IMR-90 (cell line): ENCODE data around the gene FNDC5. TPM values are rescaled to one million over a fixed set of nuclear protein-coding genes. Genes with fewer than 3 reads are reported as not detected.

Experiments used
- ATAC-seq: fragments of 200-7000 bp; cut with Tn5 transposase; 2 replicates; pipeline ENCODE4 v1.9.1; 2020; ENCODE audit warnings: low read depth, mild to moderate bottlenecking, moderate library complexity
- BruUV-seq: library from RNA; stranded (reverse); fragments of 400-500 nt; replicated peaks from 2 replicates; lab custom pipeline; 2021; lab: Mats Ljungman, UMichigan
- CTCF ChIA-PET: fragments of 300-600 bp; formaldehyde crosslinking; extraction: SDS; loops from one replicate; lab custom pipeline; 2021; ENCODE audit warnings: antibody characterized with exemption; lab: Yijun Ruan, JAX
- POLR2A ChIA-PET: fragments of 300-600 bp; sonication (Branson Sonifier 250); formaldehyde crosslinking; loops from one replicate; lab custom pipeline; 2022; ENCODE audit warnings: antibody characterized with exemption; ENCODE audit not compliant: unreplicated experiment; lab: Charles Lee
- DNase-seq: peaks from one replicate; pipeline ENCODE4 v3.0.0; 2013
- H2AFZ ChIP-seq: replicated peaks from 2 replicates; pipeline ENCODE3; 2013; ENCODE audit warnings: low read length, mild to moderate bottlenecking; ENCODE audit not compliant: poor library complexity
- H2AK5ac ChIP-seq: 2 replicates; pipeline ENCODE4 v1.6.1; 2013; ENCODE audit warnings: low read depth, low read length, inconsistent platforms
- H2AK9ac ChIP-seq: replicated peaks from 2 replicates; pipeline ENCODE3; 2013; ENCODE audit warnings: mild to moderate bottlenecking, low read depth, low read length, moderate library complexity; ENCODE audit not compliant: poor library complexity
- H2BK120ac ChIP-seq: 2 replicates; pipeline ENCODE4 v1.6.1; 2013; ENCODE audit warnings: low read depth, low read length, inconsistent platforms
- H2BK15ac ChIP-seq: 3 replicates; pipeline ENCODE4 v1.6.1; 2013; ENCODE audit warnings: low read depth, low read length, inconsistent platforms
- H2BK20ac ChIP-seq: 2 replicates; pipeline ENCODE4 v1.6.1; 2013; ENCODE audit warnings: low read depth, mild to moderate bottlenecking, inconsistent platforms, low read length, moderate library complexity
- H2BK5ac ChIP-seq: 2 replicates; pipeline ENCODE4 v1.6.1; 2013; ENCODE audit warnings: mild to moderate bottlenecking, low read depth, low read length, inconsistent platforms; ENCODE audit not compliant: poor library complexity, severe bottlenecking
- H3K14ac ChIP-seq: replicated peaks from 2 replicates; pipeline ENCODE4 v1.6.1; 2013; ENCODE audit warnings: low read depth, low read length, inconsistent platforms
- H3K18ac ChIP-seq: 2 replicates; pipeline ENCODE4 v1.6.1; 2013; ENCODE audit warnings: low read depth, low read length, control low read depth
- H3K23ac ChIP-seq: 2 replicates; pipeline ENCODE4 v1.6.1; 2013; ENCODE audit warnings: low read depth, low read length, inconsistent platforms
- H3K27ac ChIP-seq: 2 replicates; pipeline ENCODE4 v1.5.1; 2013; ENCODE audit warnings: mild to moderate bottlenecking, control low read depth, low read length; ENCODE audit not compliant: insufficient read depth
- H3K27me3 ChIP-seq: 2 replicates; pipeline ENCODE4 v1.6.1; 2013; ENCODE audit warnings: low read length; ENCODE audit not compliant: control insufficient read depth, insufficient read depth
- H3K36me3 ChIP-seq: 2 replicates; pipeline ENCODE4 v1.6.1; 2013; ENCODE audit warnings: low read length, mixed read lengths; ENCODE audit not compliant: control insufficient read depth, insufficient read depth
- H3K4ac ChIP-seq: 2 replicates; pipeline ENCODE4 v1.6.1; 2013; ENCODE audit warnings: low read depth, low read length, inconsistent platforms
- H3K4me1 ChIP-seq: 2 replicates; pipeline ENCODE4 v1.6.1; 2013; ENCODE audit warnings: low read length, mixed read lengths; ENCODE audit not compliant: control insufficient read depth, insufficient read depth
- H3K4me2 ChIP-seq: 2 replicates; pipeline ENCODE4 v1.6.1; 2013; ENCODE audit warnings: low read depth, mild to moderate bottlenecking, control low read depth, low read length, moderate library complexity
- H3K4me3 ChIP-seq: 2 replicates; pipeline ENCODE4 v1.5.1; 2013; ENCODE audit warnings: low read depth, mild to moderate bottlenecking, control low read depth, low read length, moderate library complexity; ENCODE audit not compliant: insufficient read depth
- H3K56ac ChIP-seq: 2 replicates; pipeline ENCODE4 v1.6.1; 2013; ENCODE audit warnings: low read length, inconsistent platforms; ENCODE audit not compliant: insufficient read depth; ENCODE audit errors: extremely low read depth
- H3K79me1 ChIP-seq, 2 experiments: 2 replicates each; pipeline ENCODE4 v1.6.1; 2013; ENCODE audit warnings: low read length in 2 of 2, inconsistent platforms in 1 of 2, low read depth in 1 of 2
- H3K9ac ChIP-seq: 2 replicates; pipeline ENCODE4 v1.6.1; 2013; ENCODE audit warnings: low read depth, low read length, control low read depth
- H3K9me1 ChIP-seq: 2 replicates; pipeline ENCODE4 v1.6.1; 2013; ENCODE audit warnings: low read length, inconsistent platforms; ENCODE audit not compliant: insufficient read depth
- H3K9me3 ChIP-seq: 2 replicates; pipeline ENCODE4 v1.6.1; 2013; ENCODE audit warnings: low read length; ENCODE audit not compliant: control insufficient read depth, insufficient read depth
- H4K20me1 ChIP-seq: 2 replicates; pipeline ENCODE4 v1.6.1; 2013; ENCODE audit warnings: low read length, inconsistent platforms; ENCODE audit not compliant: insufficient read depth
- H4K5ac ChIP-seq: 2 replicates; pipeline ENCODE4 v1.6.1; 2013; ENCODE audit warnings: mild to moderate bottlenecking, low read depth, low read length, control low read depth
- H4K8ac ChIP-seq, 2 experiments: 2 replicates each; pipeline ENCODE4 v1.6.1; 2013; ENCODE audit warnings: low read depth in 2 of 2, low read length in 2 of 2, control low read depth in 1 of 2, inconsistent platforms in 1 of 2
- H4K91ac ChIP-seq: 2 replicates; pipeline ENCODE4 v1.6.1; 2013; ENCODE audit warnings: low read depth, low read length, inconsistent platforms; ENCODE audit not compliant: insufficient read depth
- CHD1 ChIP-seq: IDR thresholded peaks from 2 replicates; pipeline ENCODE4 v1.6.1; 2012; ENCODE audit warnings: low read depth, low read length, improper control_type of control experiment
- ELK1 ChIP-seq: fragments of 150-350 bp; IDR thresholded peaks from 2 replicates; pipeline ENCODE4 v1.6.1; 2016; ENCODE audit warnings: low read depth, mild to moderate bottlenecking, low read length, moderate library complexity, borderline replicate concordance
- FOS ChIP-seq: fragments of 150-350 bp; IDR thresholded peaks from 2 replicates; pipeline ENCODE4 v1.6.1; 2016; ENCODE audit warnings: low read depth, low read length
- MAZ ChIP-seq: IDR thresholded peaks from 2 replicates; pipeline ENCODE4 v1.6.1; 2012; ENCODE audit warnings: low read depth, mild to moderate bottlenecking, low read length, improper control_type of control experiment, moderate library complexity, borderline replicate concordance
- MXI1 ChIP-seq: IDR thresholded peaks from 2 replicates; pipeline ENCODE4 v1.6.1; 2012; ENCODE audit warnings: low read depth, mild to moderate bottlenecking, low read length, moderate library complexity, borderline replicate concordance
- NFE2L2 ChIP-seq: fragments of 150-350 bp; IDR thresholded peaks from 2 replicates; pipeline ENCODE4 v1.6.1; 2016; ENCODE audit warnings: low read depth, mild to moderate bottlenecking, low read length
- RAD21 ChIP-seq: IDR thresholded peaks from 2 replicates; pipeline ENCODE4 v1.6.1; 2012; ENCODE audit warnings: low read length, improper control_type of control experiment
- WGBS, 2 experiments: methylation state at CpG; one replicate each; pipeline versions ENCODE4 v1.1.5 to v1.1.7; 2013; ENCODE audit warnings: missing lambda C conversion rate in 2 of 2; ENCODE audit not compliant: insufficient read length in 1 of 2; ENCODE audit errors: extremely low coverage in 2 of 2; 5-methylcytosine and 5-hydroxymethylcytosine counted together
- dilution Hi-C: fragments of 300-500 bp; cut with HindIII; formaldehyde crosslinking; loops from one replicate; pipeline ENCODE4 v1.14.3; 2018; ENCODE audit warnings: low sequenced_read_pairs; ENCODE audit not compliant: unreplicated experiment
- in situ Hi-C: fragments of 300-500 bp; cut with MboI; formaldehyde crosslinking; loops from 3 replicates; pipeline ENCODE4 v1.14.3; 2019; ENCODE audit warnings: low sequenced_read_pairs, inconsistent platforms, mixed read lengths
- intact Hi-C: fragments of 100-400 bp; cut with micrococcal nuclease; formaldehyde crosslinking; loops from 2 replicates; pipeline ENCODE4 v1.10.0; 2022
- polyA plus RNA-seq, 3 experiments: library from polyadenylated mRNA; depleted of rRNA; stranded (reverse); fragments of >200 nt; gene quantifications; 2 replicates each; pipeline ENCODE4 v1.2.3, GENCODE V29; 2012; ENCODE audit warnings: low replicate concordance in 1 of 3
- total RNA-seq: library from RNA; depleted of rRNA; stranded (reverse); fragments of >200 nt; gene quantifications from 2 replicates; pipeline ENCODE4 v1.2.3, GENCODE V29; 2012

Gene FNDC5
- total and polyA plus RNA-seq, 2 of the 4 experiments (the other 2 are of a cell fraction), result 1.2 to 1.6 TPM

GRCh38 chr1:32891630-32892029 lies 20.9 kb upstream of the FNDC5 start:
- Histone ChIP-seq H2BK120ac (no peak overlapping the region), H4K8ac (no peak overlapping the region), H3K27me3 (peaks cover 45% of the 10 kb centered on the region), H3K27ac (no peak overlapping the region), H3K4me1 (no peaks in the 10 kb centered on the region; the same call in 1 of the 2 replicates), H2AFZ (no peak overlapping the region), H3K56ac (no peak overlapping the region), H3K36me3 (no peaks in the 10 kb centered on the region; the same call in 1 of the 2 replicates), H3K18ac (no peak overlapping the region), H3K9ac (no peak overlapping the region), H3K79me1 (no peaks in the 10 kb centered on the region), H3K4ac (no peak overlapping the region), H3K14ac (no peak overlapping the region), H3K4me2 (no peak overlapping the region), H4K20me1 (peaks cover 3% of the 10 kb centered on the region; the same call in 1 of the 2 replicates), H4K5ac (no peak overlapping the region), H2BK20ac (no peak overlapping the region), H2BK5ac (no peak overlapping the region), H3K9me1 (peaks cover 4% of the 10 kb centered on the region; the same call in 1 of the 2 replicates), H3K9me3 (peaks cover 2% of the 10 kb centered on the region; the same call in 1 of the 2 replicates), H4K91ac (no peak overlapping the region), H3K4me3 (no peak overlapping the region), H2AK5ac (no peak overlapping the region), H3K23ac (no peak overlapping the region; the same call in 1 of the 2 replicates), H2BK15ac (no peak overlapping the region), H2AK9ac (no peak overlapping the region)
- no peak for DNase-seq
- no peak for ATAC-seq
- BruUV-seq, result no TSS peak
- TF ChIP-seq NFE2L2 (no peak), MXI1 (no peak), MAZ (no peak), FOS (no peak), RAD21 (no peak), CHD1 (no peak), ELK1 (no peak)
- in situ Hi-C loops, result no loop called here
- ChIA-PET POLR2A (no interaction called here), CTCF (interaction anchor here (1.6 kb wide), 1 partner anchor 15 kb away, joined by 4 read pairs; no protein-coding TSS in a partner anchor)
- intact Hi-C loops, result no loop called here
- dilution Hi-C loops, result no loop called here
- WGBS, 2 experiments, result 57% methylated on average over 1 of the region's 3 CpGs; no CpG with 5 or more reads in 1 of the 2 experiments
